ENCODE results near the gene MTFP1.

MTFP1 gene

DNA sequence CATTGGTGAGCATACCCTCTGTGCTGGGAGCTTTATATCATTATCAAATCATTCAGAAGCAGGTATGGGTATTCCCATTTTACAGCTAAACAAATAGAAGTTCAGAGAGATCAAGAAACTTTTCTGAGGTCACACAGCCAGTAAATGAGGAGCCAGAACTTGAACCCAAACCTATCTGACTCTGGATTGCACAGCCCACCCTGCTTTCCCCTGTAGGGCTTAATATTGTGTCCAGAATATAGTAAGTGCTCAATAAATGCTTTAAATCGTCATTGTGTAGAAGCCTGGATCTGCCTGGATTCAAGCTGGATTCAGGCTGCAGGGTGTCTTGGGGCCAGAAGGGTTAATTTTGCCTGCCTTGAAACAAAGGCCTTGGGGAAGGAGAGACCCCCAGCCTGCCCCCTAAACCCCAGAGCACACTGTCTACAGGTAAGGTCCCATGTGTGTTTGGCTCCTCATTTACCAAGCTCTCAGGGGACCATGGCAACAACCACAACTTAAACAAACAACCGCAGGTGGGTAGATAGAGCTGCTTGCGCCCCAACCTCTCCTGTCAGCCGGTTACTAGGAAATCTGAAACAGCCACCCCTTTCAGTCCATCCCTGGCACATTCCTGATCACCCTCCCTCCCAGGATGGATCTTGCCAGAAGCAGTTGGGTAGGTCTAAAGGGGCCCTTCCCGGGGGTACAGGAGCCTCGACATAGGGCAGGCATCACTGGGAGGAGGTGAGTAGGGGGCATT lies 49.3 kb downstream of the MTFP1 start:
- no peaks in the 10 kb centered on the region for H3K79me2 ChIP-seq (ENCODE audit: insufficient read depth, low read length)
- no peak overlapping the region for H2AFZ ChIP-seq (ENCODE audit: low read depth, low read length)
- DNase-seq (peak; percentile 27), ATAC-seq (ENCODE audit: insufficient read depth, low read depth) (peak; percentile 71)
- no peaks in the 10 kb centered on the region for H3K4me1 ChIP-seq (ENCODE audit: insufficient read depth, low read length)
- H4K20me1 ChIP-seq (ENCODE audit: insufficient read depth, low read length) = no peaks in the 10 kb centered on the region
- H3K36me3 ChIP-seq (ENCODE audit: insufficient read depth, low read length) = no peaks in the 10 kb centered on the region
- no peak overlapping the region for H3K4me3 ChIP-seq (ENCODE audit: low read depth in 1 of 2, low read length in 2 of 2)
- no peak overlapping the region for H3K27ac ChIP-seq (ENCODE audit: low read length)
- TF ChIP-seq EZH2 (IDR thresholded peaks at IDR 0.05; ENCODE audit: borderline replicate concordance, low read depth, low read length, severe bottlenecking) = no peak
- TF ChIP-seq, protein P1, sequence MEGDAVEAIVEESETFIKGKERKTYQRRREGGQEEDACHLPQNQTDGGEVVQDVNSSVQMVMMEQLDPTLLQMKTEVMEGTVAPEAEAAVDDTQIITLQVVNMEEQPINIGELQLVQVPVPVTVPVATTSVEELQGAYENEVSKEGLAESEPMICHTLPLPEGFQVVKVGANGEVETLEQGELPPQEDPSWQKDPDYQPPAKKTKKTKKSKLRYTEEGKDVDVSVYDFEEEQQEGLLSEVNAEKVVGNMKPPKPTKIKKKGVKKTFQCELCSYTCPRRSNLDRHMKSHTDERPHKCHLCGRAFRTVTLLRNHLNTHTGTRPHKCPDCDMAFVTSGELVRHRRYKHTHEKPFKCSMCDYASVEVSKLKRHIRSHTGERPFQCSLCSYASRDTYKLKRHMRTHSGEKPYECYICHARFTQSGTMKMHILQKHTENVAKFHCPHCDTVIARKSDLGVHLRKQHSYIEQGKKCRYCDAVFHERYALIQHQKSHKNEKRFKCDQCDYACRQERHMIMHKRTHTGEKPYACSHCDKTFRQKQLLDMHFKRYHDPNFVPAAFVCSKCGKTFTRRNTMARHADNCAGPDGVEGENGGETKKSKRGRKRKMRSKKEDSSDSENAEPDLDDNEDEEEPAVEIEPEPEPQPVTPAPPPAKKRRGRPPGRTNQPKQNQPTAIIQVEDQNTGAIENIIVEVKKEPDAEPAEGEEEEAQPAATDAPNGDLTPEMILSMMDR (IDR thresholded peaks at IDR 0.05; ENCODE audit: borderline replicate concordance, extremely low read depth, low read length, poor library complexity, severe bottlenecking) = no peak
- peaks cover 8% of the 10 kb centered on the region for H3K27me3 ChIP-seq (ENCODE audit: insufficient read depth, low read length, poor library complexity)
- no peaks in the 10 kb centered on the region for H3K9me3 ChIP-seq (ENCODE audit: insufficient read depth, low read length, severe bottlenecking)
- H3K9ac ChIP-seq (ENCODE audit: low read depth, low read length) = no peak overlapping the region
- no peak overlapping the region for H3K4me2 ChIP-seq (ENCODE audit: insufficient read depth, low read length)

All from DND-41 (cell line).